Left lung (tissue), 10 donors: ENCODE measurements around the gene TMEM243. TPM values are rescaled to one million over a fixed set of nuclear protein-coding genes. Genes with fewer than 3 reads are reported as not detected.

Experiments used
- ATAC-seq: fragments of 200-7000 bp; cut with Tn5 transposase; one replicate; pipeline ENCODE4 v1.9.1; 2020; ENCODE audit warnings: moderate library complexity
- DNase-seq, 4 donors: peaks; one replicate each; pipeline ENCODE4 v3.0.0-alpha.2; 2013 to 2020
- H3K27ac ChIP-seq, 2 donors: fragments of 200-600 bp; sonication (generic) in 1 of 2; one replicate each; pipeline versions ENCODE4 v1.5.0 to v1.8.0; 2020 to 2021
- H3K27me3 ChIP-seq, 2 donors: fragments of 200-600 bp; sonication (generic) in 1 of 2; one replicate each; pipeline versions ENCODE4 v1.5.0 to v1.8.0; 2020 to 2021
- H3K36me3 ChIP-seq, 2 donors: fragments of 200-600 bp; sonication (generic) in 1 of 2; one replicate each; pipeline versions ENCODE4 v1.5.0 to v1.8.0; 2020 to 2021
- H3K4me1 ChIP-seq, 2 donors: fragments of 200-600 bp; one replicate each; pipeline ENCODE4 v1.8.0; 2021
- H3K4me3 ChIP-seq, 2 donors: fragments of 200-600 bp; sonication (generic) in 1 of 2; one replicate each; pipeline versions ENCODE4 v1.5.0 to v1.8.0; 2020 to 2021; ENCODE audit warnings: mild to moderate bottlenecking in 1 of 2
- H3K9me3 ChIP-seq, 2 donors: fragments of 200-600 bp; sonication (generic) in 1 of 2; one replicate each; pipeline versions ENCODE4 v1.5.0 to v1.8.0; 2020 to 2021
- CTCF ChIP-seq, 2 donors: fragments of 200-600 bp; sonication (generic) in 1 of 2; IDR thresholded peaks; one replicate each; pipeline versions ENCODE4 v1.5.0 to v1.8.0; 2021; ENCODE audit warnings: antibody characterized with exemption in 2 of 2
- intact Hi-C, 2 donors: fragments of 100-400 bp; cut with DNase I; formaldehyde crosslinking; loops; one replicate each; pipeline versions ENCODE4 v1.11.2 to v1.14.2; 2022
- polyA plus RNA-seq, 6 donors: library from polyadenylated mRNA; unstranded; fragments of 120-200 nt; gene quantifications; one replicate each; pipeline ENCODE4 v1.2.1, GENCODE V29; 2013; ENCODE audit not compliant: insufficient read length in 6 of 6
- total RNA-seq, 2 donors: library from RNA; stranded (reverse); fragmentation: NEBNext Ultra II Directional; extraction: Animal tissue kit (Norgen Biotek cat#: 25700); gene quantifications; one replicate each; pipeline ENCODE4 v1.2.1, GENCODE V29; 2021
- donor health status: DM: no; HTN: yes; CAD: no.
- donor health status: DM: no; HTN: no; CAD: no.

The TMEM243 gene
- total and polyA plus RNA-seq, 8 donors, result 46.5 to 99.1 (median 76.1) TPM

GRCh38 chr7:87188930-87189329 is 30.6 kb downstream of the TMEM243 start:
- no peak for ATAC-seq
- DNase-seq, result no peak
- no peak for TF ChIP-seq CTCF (IDR thresholded peaks at IDR 0.05)
- H3K9me3 ChIP-seq, result no peaks in the 10 kb centered on the region
- H3K36me3 ChIP-seq, result peaks cover 12 to 98% of the 10 kb centered on the region in 2 donors
- no peak overlapping the region for H3K4me3 ChIP-seq
- intact Hi-C loops, result no loop called here
- H3K27me3 ChIP-seq, result no peaks in the 10 kb centered on the region
- no peaks in the 10 kb centered on the region for H3K4me1 ChIP-seq
- no peak overlapping the region for H3K27ac ChIP-seq

- intact Hi-C loops, result no loop called here
- Histone ChIP-seq H3K27ac (no peak overlapping the region), H3K4me1 (no peaks in the 10 kb centered on the region), H3K27me3 (no peaks in the 10 kb centered on the region), H3K36me3 (peaks cover 6 to 98% of the 10 kb centered on the region in 2 donors), H3K4me3 (no peak overlapping the region), H3K9me3 (no peaks in the 10 kb centered on the region)
- DNase-seq, result no peak
- no peak for TF ChIP-seq CTCF (IDR thresholded peaks at IDR 0.05)
- no peak for ATAC-seq
Measured at GRCh38 chr7:87187120-87187519, 32.4 kb downstream of the TMEM243 start.

GRCh38 chr7:87179180-87179579 is 40.4 kb downstream of the TMEM243 start:
- Histone ChIP-seq H3K4me3 (no peak overlapping the region), H3K9me3 (no peaks in the 10 kb centered on the region), H3K4me1 (no peaks in the 10 kb centered on the region), H3K27ac (no peak overlapping the region), H3K27me3 (no peaks in the 10 kb centered on the region), H3K36me3 (peaks cover 0 to 91% of the 10 kb centered on the region in 2 donors)
- ATAC-seq (no peak), DNase-seq (no peak)
- intact Hi-C loops, result no loop called here
- TF ChIP-seq CTCF (IDR thresholded peaks at IDR 0.05), result no peak

- TF ChIP-seq CTCF (IDR thresholded peaks at IDR 0.05), result no peak
Measured at GRCh38 chr7:87178320-87178719, 41.2 kb downstream of the TMEM243 start.

GRCh38 chr7:87173471-87173870 is 46.1 kb downstream of the TMEM243 start:
- Histone ChIP-seq H3K4me3 (no peak overlapping the region), H3K9me3 (no peaks in the 10 kb centered on the region), H3K27ac (peak overlapping the region in 1 of 2 donors; percentile 10), H3K27me3 (no peaks in the 10 kb centered on the region), H3K36me3 (peaks cover 0 to 93% of the 10 kb centered on the region in 2 donors), H3K4me1 (no peaks in the 10 kb centered on the region)
- intact Hi-C loops, result no loop called here
- no peak for TF ChIP-seq CTCF (IDR thresholded peaks at IDR 0.05)
- DNase-seq (no peak), ATAC-seq (no peak)

More at GRCh38 chr7:87178320-87178719, 41.2 kb downstream of the TMEM243 start:
- intact Hi-C loops, result no loop called here
- H3K4me1 ChIP-seq, result no peaks in the 10 kb centered on the region
- DNase-seq, result no peak
- no peak for ATAC-seq
- H3K27me3 ChIP-seq, result no peaks in the 10 kb centered on the region
- no peak overlapping the region for H3K4me3 ChIP-seq
- H3K36me3 ChIP-seq, result peaks cover 0 to 91% of the 10 kb centered on the region in 2 donors
- no peaks in the 10 kb centered on the region for H3K9me3 ChIP-seq
- no peak overlapping the region for H3K27ac ChIP-seq
